Peyer's patch (tissue), 4 donors: ENCODE measurements around the gene SPHK2. TPM values are rescaled to one million over a fixed set of nuclear protein-coding genes. Genes with fewer than 3 reads are reported as not detected.
"Not testable (repeated sequence)": the region's sequence is repeated elsewhere in the genome, so short reads cannot be mapped to it uniquely, and the experiment has no call there.

ENCODE experiments used
- DNase-seq, 3 donors: peaks; one replicate each; pipeline ENCODE4 v3.0.0-alpha.2; 2017 to 2019
- H3K27ac ChIP-seq, 4 donors: fragments of 200-600 bp; sonication (generic); one replicate each; pipeline ENCODE4 v1.5.1; 2016 to 2019
- H3K27me3 ChIP-seq, 2 donors: fragments of 200-600 bp; sonication (generic); one replicate each; pipeline ENCODE4 v1.5.1; 2019
- H3K36me3 ChIP-seq, 3 donors: fragments of 200-600 bp; sonication (generic); one replicate each; pipeline ENCODE4 v1.5.1; 2016 to 2019
- H3K4me1 ChIP-seq, 4 donors: fragments of 200-600 bp; sonication (generic); one replicate each; pipeline ENCODE4 v1.5.1; 2016 to 2019
- H3K4me3 ChIP-seq, 4 donors: fragments of 200-600 bp; sonication (generic); 1 replicate in 3 of 4; 2 replicates in 1 of 4; pipeline ENCODE4 v1.5.1; 2016 to 2019; ENCODE audit warnings: mild to moderate bottlenecking in 1 of 4
- H3K9me3 ChIP-seq, 4 donors: fragments of 200-600 bp; sonication (generic); one replicate each; pipeline ENCODE4 v1.5.1; 2016 to 2019; ENCODE audit warnings: mild to moderate bottlenecking in 1 of 4
- CTCF ChIP-seq, 6 experiments: fragments of 450-650 bp in 4 of 6; fragments of 200-600 bp in 2 of 6; sonication (generic) in 1 of 6; IDR thresholded peaks; one replicate each; pipeline ENCODE4 v1.5.1; 2017 to 2019; ENCODE audit warnings: antibody characterized with exemption in 6 of 6, mild to moderate bottlenecking in 3 of 6, moderate library complexity in 1 of 6
- POLR2A ChIP-seq, 2 donors: fragments of 450-650 bp; IDR thresholded peaks; one replicate each; pipeline ENCODE4 v1.5.1; 2017; ENCODE audit warnings: antibody characterized with exemption in 2 of 2, mild to moderate bottlenecking in 2 of 2, moderate library complexity in 2 of 2
- total RNA-seq, 4 donors: library from RNA; depleted of rRNA; stranded (reverse); fragments of >200 nt; gene quantifications; one replicate each; pipeline ENCODE4 v1.1.0, GENCODE V29; 2016

SPHK2 gene
- total RNA-seq, 4 donors from 2014 or later, result 34.7 to 121 (median 96.7) TPM

GRCh38 chr19:48629599-48630295 is 10.4 kb downstream of the SPHK2 start:
- peaks cover 0 to 30% (median 0%) of the 10 kb centered on the region in 3 donors for H3K36me3 ChIP-seq
- H3K4me3 ChIP-seq, result peak overlapping the region in 2 of 4 donors; percentile 15 to 23
- no peaks in the 10 kb centered on the region for H3K9me3 ChIP-seq
- peak in 2 of 3 donors; percentile 93 to 94 for DNase-seq
- no peaks in the 10 kb centered on the region for H3K27me3 ChIP-seq
- peaks cover 3 to 84% (median 15%) of the 10 kb centered on the region in 4 donors for H3K4me1 ChIP-seq
- TF ChIP-seq CTCF (IDR thresholded peaks at IDR 0.05) (no peak), POLR2A (IDR thresholded peaks at IDR 0.05) (peak; percentile 38 to 79)
- H3K27ac ChIP-seq, result peak overlapping the region; percentile 55 to 91 (median 76)

GRCh38 chr19:48630296-48631063 is 11.2 kb downstream of the SPHK2 start:
- H3K27me3 ChIP-seq, result no peaks in the 10 kb centered on the region
- H3K27ac ChIP-seq, result peak overlapping the region; percentile 55 to 91 (median 76)
- no peaks in the 10 kb centered on the region for H3K9me3 ChIP-seq
- peak overlapping the region in 3 of 4 donors; percentile 3 to 23 (median 15) for H3K4me3 ChIP-seq
- peak in 2 of 3 donors; percentile 81 to 85 for DNase-seq
- peak in 3 of 6 experiments; percentile 23 to 36 (median 24) for TF ChIP-seq CTCF (IDR thresholded peaks at IDR 0.05)
- TF ChIP-seq POLR2A (IDR thresholded peaks at IDR 0.05), result peak; percentile 4 to 5
- peaks cover 6 to 81% (median 18%) of the 10 kb centered on the region in 4 donors for H3K4me1 ChIP-seq
- peaks cover 0 to 30% (median 0%) of the 10 kb centered on the region in 3 donors for H3K36me3 ChIP-seq

GRCh38 chr19:48631225-48631624 is 11.9 kb downstream of the SPHK2 start:
- no peaks in the 10 kb centered on the region for H3K9me3 ChIP-seq
- peak overlapping the region; percentile 55 to 91 (median 76) for H3K27ac ChIP-seq
- no peak for DNase-seq
- H3K4me3 ChIP-seq, result peak overlapping the region in 1 of 4 donors; percentile 23
- no peaks in the 10 kb centered on the region for H3K27me3 ChIP-seq
- peaks cover 0 to 30% (median 0%) of the 10 kb centered on the region in 3 donors for H3K36me3 ChIP-seq
- H3K4me1 ChIP-seq, result peaks cover 6 to 81% (median 18%) of the 10 kb centered on the region in 4 donors
- TF ChIP-seq POLR2A (IDR thresholded peaks at IDR 0.05), result no peak
- TF ChIP-seq CTCF (IDR thresholded peaks at IDR 0.05), result no peak

- not testable (repeated sequence) for H3K4me3 ChIP-seq, H3K9me3 ChIP-seq, DNase-seq, H3K27me3 ChIP-seq
- Histone ChIP-seq H3K27ac (peak overlapping the region in 3 of 4 donors; percentile 96 to 98 (median 96)), H3K4me1 (peaks cover 6 to 76% (median 18%) of the 10 kb centered on the region in 4 donors), H3K36me3 (peaks cover 0 to 30% (median 0%) of the 10 kb centered on the region in 3 donors)
These were observed 13.0 kb downstream of the SPHK2 start for GRCh38 chr19:48632286-48632685.

GRCh38 chr19:48632692-48633147 is 13.4 kb downstream of the SPHK2 start:
- Histone ChIP-seq H3K27ac (peak overlapping the region in 3 of 4 donors; percentile 96 to 98 (median 96)), H3K4me1 (peaks cover 6 to 72% (median 18%) of the 10 kb centered on the region in 4 donors), H3K27me3 (no peaks in the 10 kb centered on the region), H3K36me3 (peaks cover 0 to 30% (median 0%) of the 10 kb centered on the region in 3 donors), H3K4me3 (peak overlapping the region in 1 of 4 donors; percentile 22), H3K9me3 (no peaks in the 10 kb centered on the region)
- TF ChIP-seq POLR2A (IDR thresholded peaks at IDR 0.05) (no peak), CTCF (IDR thresholded peaks at IDR 0.05) (no peak)
- DNase-seq, result peak in 1 of 3 donors; percentile 68
